ENCODE results near the gene B3GAT2.

GRCh38 chr6:70967049-70967448, 10.2 kb upstream of the B3GAT2 start:
- TF ChIP-seq CTCF (optimal IDR thresholded peaks at IDR 0.05 in 1 of 3, IDR thresholded peaks at IDR 0.05 in 1 of 3, conservative IDR thresholded peaks at IDR 0.05 in 1 of 3; ENCODE audit: extremely low read depth in 1 of 3, insufficient read depth in 2 of 3, low read length in 3 of 3) = no peak
- TF ChIP-seq EZH2 (IDR thresholded peaks at IDR 0.05; ENCODE audit: low read length) = no peak
